HG03175 (cell line): ENCODE results near the gene CCR6.

Experiments
- ATAC-seq: cut with Tn5 transposase; IDR thresholded peaks from one replicate; pipeline ENCODE4 v1.9.1; 2021; ENCODE audit warnings: mild to moderate bottlenecking, moderate library complexity; ENCODE audit not compliant: unreplicated experiment

Gene CCR6

GRCh38 chr6:167140589-167141474 is 17.9 kb downstream of the CCR6 start:
- ATAC-seq, result no peak

GRCh38 chr6:167141667-167142432 is 19.0 kb downstream of the CCR6 start:
- peak; percentile 68 for ATAC-seq

- no peak for ATAC-seq
These were observed 19.5 kb downstream of the CCR6 start for GRCh38 chr6:167142433-167142761.

- ATAC-seq, result no peak
These were observed 20.1 kb downstream of the CCR6 start for GRCh38 chr6:167143041-167143440.

DNA sequence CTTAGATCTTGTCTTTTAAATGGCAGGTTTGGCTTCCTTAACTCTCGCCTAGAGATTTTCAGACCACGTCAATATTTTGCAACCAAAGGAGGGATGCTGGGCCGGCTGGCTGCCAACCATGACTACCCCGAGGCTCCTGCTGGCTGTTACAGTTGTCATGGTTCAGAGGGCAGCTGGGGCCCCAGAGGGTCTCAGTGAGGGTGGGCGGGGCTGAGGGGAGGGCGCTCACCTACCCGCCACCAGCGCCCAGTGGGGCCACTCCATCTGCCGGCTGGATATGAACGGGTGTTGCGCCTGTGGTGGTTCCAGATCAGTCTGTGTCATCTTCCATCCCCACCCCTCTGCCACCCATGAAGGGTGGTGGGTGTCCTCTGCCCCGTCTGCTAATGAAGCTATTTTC is 22.6 kb downstream of the CCR6 start:
- ATAC-seq, result no peak

DNA sequence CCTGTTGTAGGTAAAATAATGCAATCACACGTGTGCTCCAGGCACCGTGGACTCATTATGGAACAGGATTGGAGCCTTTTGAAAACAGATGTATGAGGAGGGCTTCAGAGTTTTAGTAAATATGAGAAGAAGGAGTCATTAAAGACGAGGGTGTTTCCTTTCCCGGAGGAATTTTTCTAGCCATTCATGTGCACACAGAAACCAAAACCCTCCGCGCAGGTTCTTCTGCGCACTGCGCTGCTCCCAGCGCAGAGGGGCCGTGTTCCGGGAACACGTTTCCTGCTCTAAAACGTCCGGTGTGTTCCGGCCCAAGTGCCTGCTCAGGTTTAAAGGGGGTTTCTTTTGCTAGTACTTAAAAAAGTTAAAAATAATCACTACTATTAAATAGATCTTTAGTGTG is 23.2 kb downstream of the CCR6 start:
- no peak for ATAC-seq

GRCh38 chr6:167146977-167147376 is 24.1 kb downstream of the CCR6 start:
- ATAC-seq, result no peak

DNA sequence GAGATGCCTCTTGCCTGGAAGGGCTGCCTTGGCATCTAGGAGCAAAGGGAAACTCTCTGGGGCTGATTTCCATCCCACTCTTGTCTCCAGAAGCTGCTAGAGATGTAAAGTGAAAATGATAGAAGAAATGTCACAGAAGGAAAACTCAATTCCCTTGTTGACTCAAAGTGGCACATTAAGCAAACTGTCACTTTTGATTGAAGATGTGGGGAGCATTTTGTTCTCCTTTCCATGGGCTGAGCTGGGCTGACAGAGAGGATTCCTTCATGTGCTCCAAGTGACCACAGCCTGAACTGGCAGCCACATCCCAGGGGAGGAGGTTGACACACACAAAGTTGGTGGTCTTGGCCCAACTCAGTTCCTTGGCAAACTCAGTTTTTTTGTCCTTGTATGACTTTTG is 25.1 kb downstream of the CCR6 start:
- no peak for ATAC-seq

- ATAC-seq, result no peak
These were observed 26.1 kb downstream of the CCR6 start for GRCh38 chr6:167148997-167149396.

DNA sequence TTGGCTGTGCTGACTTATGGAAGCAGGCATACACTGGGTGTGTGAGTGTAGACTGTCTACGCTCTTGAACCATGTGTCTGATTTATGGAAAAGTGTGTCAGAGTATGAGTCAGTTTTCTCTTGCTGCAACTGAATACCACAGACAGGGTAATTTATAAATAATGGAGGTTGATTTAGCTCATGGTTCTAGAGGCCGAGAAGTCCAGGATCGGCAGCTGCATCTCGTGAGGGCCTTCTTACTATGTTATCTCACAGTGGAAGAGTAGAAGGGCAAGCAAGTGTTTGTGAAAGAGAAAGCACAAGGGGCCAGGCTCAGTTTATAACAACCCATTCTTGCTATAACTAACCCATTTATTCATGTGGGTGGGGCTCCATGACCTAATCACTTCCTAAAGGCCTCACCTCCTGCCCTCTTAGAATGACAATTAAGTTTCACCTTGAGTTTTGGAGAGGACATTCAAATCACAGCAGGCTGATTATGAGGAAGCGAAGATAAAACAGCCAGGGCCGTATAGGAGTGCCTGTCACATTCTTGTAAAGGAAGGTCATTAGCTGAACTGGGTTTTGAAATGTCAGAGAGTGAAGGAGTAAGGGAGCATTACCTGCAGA is 28.1 kb downstream of the CCR6 start:
- peak; percentile 57 for ATAC-seq

- no peak for ATAC-seq
These were observed 28.8 kb downstream of the CCR6 start for GRCh38 chr6:167151648-167152047.

- ATAC-seq, result peak; percentile 57
These were observed 30.0 kb downstream of the CCR6 start for GRCh38 chr6:167152862-167153261.

- ATAC-seq, result peak; percentile 63
These were observed 30.6 kb downstream of the CCR6 start for GRCh38 chr6:167153521-167153959.

DNA sequence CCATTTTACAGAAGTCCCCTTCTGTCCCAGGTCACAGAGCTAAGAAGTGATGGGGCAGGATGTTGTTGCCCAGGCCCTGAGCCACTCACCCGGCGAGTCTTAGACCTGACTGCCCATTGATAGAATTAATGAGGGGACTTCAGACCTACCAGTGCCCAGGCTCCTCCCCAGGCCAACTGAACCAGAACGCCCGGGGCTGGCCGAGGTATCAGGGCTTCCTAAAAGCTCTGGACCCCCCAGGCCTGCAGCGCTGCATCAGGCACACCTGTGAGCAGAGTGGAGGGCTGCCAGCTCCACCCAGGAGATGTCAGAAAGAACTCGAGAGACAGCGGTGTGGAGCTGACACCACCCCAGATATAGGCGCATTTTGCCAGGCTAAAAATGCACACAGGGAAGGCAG is 31.4 kb downstream of the CCR6 start:
- no peak for ATAC-seq

- no peak for ATAC-seq
These were observed 32.0 kb downstream of the CCR6 start for GRCh38 chr6:167154895-167155294.

GRCh38 chr6:167157414-167157813 is 34.5 kb downstream of the CCR6 start:
- no peak for ATAC-seq

DNA sequence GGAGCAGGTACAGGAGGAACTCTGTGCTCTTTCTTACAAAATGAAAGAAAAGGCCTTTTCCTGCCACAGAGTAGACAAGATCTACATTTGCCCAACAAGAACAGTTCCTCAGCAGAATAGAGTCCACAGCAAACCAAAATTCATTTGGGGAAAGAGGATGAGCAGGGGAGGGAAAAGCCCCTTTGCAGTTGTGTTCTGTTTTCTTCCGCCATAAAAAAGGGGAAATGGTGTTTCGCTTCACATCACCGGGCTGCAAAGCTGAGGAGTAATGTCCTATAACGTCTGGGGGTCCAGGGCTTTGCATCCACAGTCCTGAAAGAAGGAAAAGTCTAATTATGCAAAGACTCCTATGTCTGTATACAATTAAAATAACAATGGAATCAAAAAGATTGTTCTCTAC is 35.0 kb downstream of the CCR6 start, which contains the start of gene GPR31:
TSS of gene GPR31 (minus strand) at position 118 of the 400 bp plus-strand sequence. CDS start 149 bp downstream, outside the sequence.
- no peak for ATAC-seq

DNA sequence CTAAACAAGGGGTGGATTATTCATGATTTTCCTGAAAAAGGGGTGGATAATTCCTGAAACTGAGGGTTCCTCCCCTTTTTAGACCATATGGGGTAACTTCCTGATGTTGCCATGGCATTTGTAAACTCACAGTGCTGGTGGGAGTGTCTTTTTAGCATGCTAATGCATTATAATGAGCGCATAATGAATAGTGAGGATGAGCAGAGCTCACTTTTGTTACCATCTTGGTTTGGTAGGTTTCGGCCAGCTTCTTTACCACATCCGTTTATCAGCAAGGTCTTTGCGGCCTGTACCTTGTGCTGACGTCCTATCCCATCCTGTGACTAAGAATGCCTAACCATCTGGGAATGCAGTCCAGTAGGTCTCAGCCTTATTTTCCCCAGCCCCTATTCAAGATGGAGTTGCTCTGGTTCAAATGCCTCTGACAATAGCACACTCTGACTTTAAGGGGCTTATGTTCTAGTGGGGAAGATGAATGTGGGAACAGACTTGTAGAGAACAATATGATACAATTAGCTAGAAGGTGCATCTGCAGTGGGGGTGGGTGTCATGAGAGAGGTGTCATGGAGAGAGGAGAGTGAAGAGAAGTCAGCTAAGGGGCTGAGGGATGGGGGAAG is 39.1 kb downstream of the CCR6 start:
- no peak for ATAC-seq

DNA sequence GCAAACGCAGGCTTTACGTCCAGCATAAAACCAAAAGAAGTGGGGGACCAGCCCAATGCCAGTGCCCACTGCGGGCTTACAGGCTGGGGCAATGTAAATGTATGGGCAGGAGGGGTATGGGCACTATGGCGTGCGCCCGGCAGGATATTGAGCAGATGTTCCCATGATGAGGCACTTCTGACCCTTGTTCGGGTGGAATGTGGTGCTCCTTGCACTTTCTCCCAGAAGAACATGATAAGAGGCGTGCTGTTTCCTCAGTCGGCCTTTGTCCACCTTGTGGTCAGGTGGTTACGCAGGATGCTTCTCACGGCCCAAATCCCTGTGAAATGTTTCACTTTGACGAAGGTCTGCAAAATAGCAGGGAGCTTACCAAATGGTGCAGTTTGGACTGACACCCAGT is 39.7 kb downstream of the CCR6 start:
- no peak for ATAC-seq

GRCh38 chr6:167163476-167164011 is 40.6 kb downstream of the CCR6 start:
- no peak for ATAC-seq

GRCh38 chr6:167164261-167164660 is 41.4 kb downstream of the CCR6 start:
- ATAC-seq, result no peak
